ENCODE results near the gene WAS. TPM values are rescaled to one million over a fixed set of nuclear protein-coding genes. Genes with fewer than 3 reads are reported as not detected.
A peak's percentile ranks its signal among the peaks of the same experiment; 100 is the strongest.

The WAS gene
- total and polyA plus RNA-seq, 12 donors = 1.1 to 22.5 (median 11.2) TPM

- intact Hi-C loops (cut with DNase I) = no loop called here
- no peaks in the 10 kb centered on the region for H3K9me3 ChIP-seq (replicated peaks in 1 of 3)
- H3K27me3 ChIP-seq = peaks cover 11% of the 10 kb centered on the region
- H3K4me1 ChIP-seq (replicated peaks in 1 of 2) = no peaks in the 10 kb centered on the region
- H3K4me3 ChIP-seq = peak overlapping the region in 1 of 4 donors; percentile 88
- peak overlapping the region in 3 of 5 donors; percentile 80 to 95 (median 84) for H3K27ac ChIP-seq
- peak in 1 of 7 donors; percentile 69 for DNase-seq
- H3K36me3 ChIP-seq (replicated peaks in 1 of 2) = no peaks in the 10 kb centered on the region
- 15 to 54% (median 42%) methylated on average over 14 of the region's 14 CpGs; no CpG with 5 or more reads in 1 of the 4 donors for WGBS, 4 donors
- TF ChIP-seq CTCF (IDR thresholded peaks at IDR 0.05) (no peak), POLR2A (IDR thresholded peaks at IDR 0.05) (no peak)
Observed at GRCh38 chrX:48695534-48695896, 11.9 kb downstream of the WAS start.

GRCh38 chrX:48695925-48696300 lies 12.3 kb downstream of the WAS start:
- H3K4me3 ChIP-seq = peak overlapping the region in 3 of 4 donors; percentile 26 to 88 (median 40)

GRCh38 chrX:48696301-48696908 lies 12.8 kb downstream of the WAS start, which contains the start of gene SUV39H1:
Gene SUV39H1 (plus strand): TSS chrX:48696734. CDS start chrX:48696785, 51 bp downstream.
- peak within 1 kb of the TSS in 3 of 4 donors; percentile 26 to 88 (median 40) for H3K4me3 ChIP-seq
- intact Hi-C loops (cut with DNase I) = no loop called here
- DNase-seq = peak; percentile 85 to 93 (median 89)
- WGBS, 4 donors = 0 to 35% (median 17%) methylated on average over 1 to 66 of the region's 66 CpGs
- H3K27me3 ChIP-seq = peaks cover 9% of the 10 kb centered on the region
- H3K36me3 ChIP-seq (replicated peaks in 1 of 2) = no peaks in the 10 kb centered on the region
- no peaks in the 10 kb centered on the region for H3K9me3 ChIP-seq (replicated peaks in 1 of 3)
- peak within 1 kb of the TSS in 4 of 5 donors; percentile 80 to 95 (median 86) for H3K27ac ChIP-seq
- no peak for TF ChIP-seq CTCF (IDR thresholded peaks at IDR 0.05)
- TF ChIP-seq POLR2A (IDR thresholded peaks at IDR 0.05) = peak; percentile 64 to 78
- H3K4me1 ChIP-seq (replicated peaks in 1 of 2) = no peaks in the 10 kb centered on the region

More at GRCh38 chrX:48695925-48696300, 12.3 kb downstream of the WAS start:
- no peaks in the 10 kb centered on the region for H3K36me3 ChIP-seq (replicated peaks in 1 of 2)
- no peak for TF ChIP-seq POLR2A (IDR thresholded peaks at IDR 0.05)
- no peak for TF ChIP-seq CTCF (IDR thresholded peaks at IDR 0.05)
- H3K27ac ChIP-seq = peak overlapping the region in 4 of 5 donors; percentile 80 to 95 (median 86)
- 0 to 49% (median 19%) methylated on average over 1 to 8 of the region's 8 CpGs for WGBS, 4 donors
- H3K4me1 ChIP-seq (replicated peaks in 1 of 2) = no peaks in the 10 kb centered on the region
- peaks cover 11% of the 10 kb centered on the region for H3K27me3 ChIP-seq
- H3K9me3 ChIP-seq (replicated peaks in 1 of 3) = no peaks in the 10 kb centered on the region
- DNase-seq = peak in 1 of 7 donors; percentile 56
- intact Hi-C loops (cut with DNase I) = no loop called here

GRCh38 chrX:48696909-48697727 lies 13.5 kb downstream of the WAS start:
- intact Hi-C loops (cut with DNase I) = no loop called here
- no peaks in the 10 kb centered on the region for H3K36me3 ChIP-seq (replicated peaks in 1 of 2)
- H3K9me3 ChIP-seq (replicated peaks in 1 of 3) = no peaks in the 10 kb centered on the region
- TF ChIP-seq CTCF (IDR thresholded peaks at IDR 0.05) = no peak
- H3K4me3 ChIP-seq = peak overlapping the region in 2 of 4 donors; percentile 15 to 88
- H3K27ac ChIP-seq = peak overlapping the region in 1 of 5 donors; percentile 95
- H3K4me1 ChIP-seq (replicated peaks in 1 of 2) = no peaks in the 10 kb centered on the region
- 1 to 65% (median 17%) methylated on average over 8 to 56 of the region's 56 CpGs for WGBS, 4 donors
- DNase-seq = peak in 3 of 7 donors; percentile 18 to 58 (median 31)
- H3K27me3 ChIP-seq = peaks cover 2% of the 10 kb centered on the region
